Inflammatory macrophage (primary cell): Measurements from ENCODE around the gene THAP10.
"Not testable (repeated sequence)": the region's sequence is repeated elsewhere in the genome, so short reads cannot be mapped to it uniquely, and the experiment has no call there.

Experiments used
- DNase-seq, 2 donors: peaks; one replicate each; pipeline ENCODE4 v3.0.0-alpha.2; 2020 to 2022

The THAP10 gene

DNA sequence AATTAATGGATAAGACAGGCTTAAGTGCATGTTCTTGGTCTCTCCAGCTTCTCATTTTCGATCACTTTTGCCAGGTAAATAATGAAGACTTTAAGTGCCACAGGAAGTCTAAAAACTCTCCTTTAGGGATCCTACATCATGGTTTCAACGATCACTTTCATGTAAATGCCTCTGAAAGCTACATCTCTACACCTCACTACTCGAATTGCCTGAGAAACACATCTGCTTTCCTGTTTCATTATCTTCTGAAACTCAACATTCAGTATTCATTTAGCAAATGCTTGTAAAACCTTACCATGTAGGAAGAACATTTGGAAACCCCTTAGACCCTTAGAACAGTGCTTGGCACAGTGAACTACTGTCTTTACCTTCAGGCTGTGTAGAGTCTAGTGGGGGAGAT, 16.2 kb downstream of the THAP10 start:
- no peak for DNase-seq

DNA sequence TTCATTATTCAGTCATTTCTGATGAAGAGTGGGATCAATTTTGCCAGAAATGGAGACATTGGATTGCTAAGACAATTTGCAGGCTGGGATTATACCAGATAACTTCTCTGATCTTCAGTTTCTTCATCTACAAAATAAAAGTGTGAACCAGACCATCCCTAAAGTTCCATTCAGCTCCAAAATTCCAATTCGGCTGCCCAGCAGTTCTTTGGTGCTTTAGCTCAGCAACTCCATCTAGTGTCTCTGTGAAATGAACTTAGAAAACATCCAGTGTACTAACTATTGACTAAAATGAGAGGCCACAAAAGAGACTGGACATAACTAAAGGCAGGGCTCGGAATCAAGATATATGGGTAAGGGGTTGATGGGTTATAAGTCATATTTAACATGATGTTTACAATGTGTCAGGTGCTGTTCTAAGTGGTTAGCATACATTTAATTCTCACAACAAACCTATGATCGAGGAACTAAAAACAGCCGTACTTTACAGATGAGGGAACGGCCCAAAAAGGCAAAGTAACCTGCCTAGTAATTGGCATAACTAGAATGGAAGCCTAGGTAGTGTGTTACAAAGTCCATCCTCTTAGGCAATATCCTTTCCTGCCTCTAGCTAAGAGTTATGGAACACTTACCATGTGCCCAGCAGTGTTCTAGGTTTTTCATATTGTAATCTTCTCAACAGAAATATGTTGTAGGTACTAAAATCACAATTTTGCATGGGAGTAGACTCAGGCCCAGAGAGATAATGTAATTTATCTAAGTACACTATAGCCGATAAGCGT, 17.0 kb downstream of the THAP10 start:
- DNase-seq = no peak

DNA sequence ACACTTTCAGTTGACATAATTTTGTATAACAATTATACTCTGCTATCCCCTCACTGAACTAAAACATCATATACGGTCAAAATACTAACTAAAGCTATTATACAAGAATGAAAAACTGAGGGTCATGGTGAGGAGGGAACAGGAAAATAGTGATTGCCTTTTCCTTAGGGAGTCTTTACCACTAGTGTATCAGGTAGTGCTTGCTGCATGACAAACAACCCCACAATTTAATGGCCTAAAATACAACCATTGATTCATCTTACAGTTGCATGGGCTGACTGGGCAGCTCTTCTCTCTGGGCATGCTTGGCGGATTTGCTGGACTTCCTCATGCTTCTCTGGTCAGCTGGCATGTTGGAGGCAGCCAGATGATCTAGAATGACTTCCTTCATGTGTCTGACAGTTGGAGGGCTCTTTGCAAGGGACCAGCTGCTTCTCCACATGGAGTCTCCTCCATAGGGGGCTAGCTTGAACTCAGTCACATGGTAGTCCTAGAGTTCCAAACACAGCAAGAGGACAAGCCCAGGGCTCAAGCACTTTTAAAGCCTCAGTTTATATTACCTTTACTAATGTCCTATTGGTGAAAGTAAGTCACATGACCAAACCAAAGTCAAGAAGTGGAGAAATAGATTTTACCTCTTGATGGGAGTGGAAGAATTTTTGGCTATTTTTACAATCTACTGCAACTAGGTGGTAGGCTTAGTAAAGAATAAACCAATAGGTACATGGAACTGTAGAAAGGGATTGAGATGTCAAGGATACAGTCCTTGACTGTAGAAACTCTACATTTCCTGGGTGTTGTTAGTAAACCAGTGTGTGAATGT, 18.8 kb downstream of the THAP10 start:
- DNase-seq = no peak

DNA sequence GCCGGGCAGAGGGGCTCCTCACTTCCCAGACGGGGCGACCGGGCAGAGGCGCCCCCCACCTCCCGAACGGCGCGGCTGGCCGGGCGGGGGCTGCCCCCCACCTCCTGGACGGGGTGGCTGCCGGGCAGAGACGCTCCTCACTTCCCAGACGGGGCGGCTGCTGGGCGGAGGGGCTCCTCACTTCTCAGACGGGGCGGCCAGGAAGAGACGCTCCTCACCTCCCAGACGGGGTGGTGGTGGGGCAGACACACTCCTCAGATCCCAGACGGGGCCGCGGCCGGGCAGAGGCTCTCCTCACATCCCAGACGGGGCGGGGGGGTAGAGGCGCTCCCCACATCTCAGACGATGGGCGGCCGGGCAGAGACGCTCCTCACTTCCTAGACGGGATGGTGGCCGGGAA, 20.7 kb downstream of the THAP10 start:
- DNase-seq = not testable (repeated sequence)

DNA sequence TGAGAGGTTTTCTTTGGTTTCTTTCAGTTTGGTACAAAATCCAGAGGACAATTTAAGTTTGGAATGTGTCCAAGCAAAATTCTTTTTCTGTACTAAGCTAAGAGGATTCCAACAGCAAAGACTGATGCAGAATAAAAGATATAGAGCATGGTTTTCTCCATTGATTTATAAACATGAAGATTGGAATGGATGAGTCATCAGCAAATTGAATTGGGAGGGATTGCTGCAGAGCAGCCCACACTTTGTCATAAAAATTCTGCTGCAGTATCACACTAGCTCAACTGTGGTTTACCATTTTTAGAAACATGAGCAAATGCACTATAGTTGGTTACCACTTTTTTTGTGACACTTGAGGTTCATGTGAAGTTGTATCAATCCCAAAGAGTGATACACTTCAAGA, 22.2 kb downstream of the THAP10 start:
- DNase-seq = no peak

DNA sequence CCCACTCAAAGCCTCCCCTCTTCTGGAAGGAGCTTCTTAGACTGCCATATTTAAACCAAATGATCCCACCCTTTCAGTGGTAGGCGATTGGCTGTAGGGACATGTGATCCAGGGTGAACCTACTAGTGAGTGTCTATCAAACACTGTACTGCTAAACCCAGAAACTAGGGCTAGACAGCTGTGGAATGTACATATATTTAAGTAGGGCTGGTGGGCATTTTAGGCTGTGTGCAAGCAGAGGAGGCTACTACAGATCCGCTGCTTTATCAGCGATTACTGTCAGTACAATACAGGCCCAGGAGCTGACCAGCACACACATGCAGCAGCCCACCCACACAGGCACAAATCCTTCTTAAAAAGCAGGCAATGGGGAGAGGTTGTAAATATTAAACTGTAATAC, 22.9 kb downstream of the THAP10 start:
- DNase-seq = no peak

DNA sequence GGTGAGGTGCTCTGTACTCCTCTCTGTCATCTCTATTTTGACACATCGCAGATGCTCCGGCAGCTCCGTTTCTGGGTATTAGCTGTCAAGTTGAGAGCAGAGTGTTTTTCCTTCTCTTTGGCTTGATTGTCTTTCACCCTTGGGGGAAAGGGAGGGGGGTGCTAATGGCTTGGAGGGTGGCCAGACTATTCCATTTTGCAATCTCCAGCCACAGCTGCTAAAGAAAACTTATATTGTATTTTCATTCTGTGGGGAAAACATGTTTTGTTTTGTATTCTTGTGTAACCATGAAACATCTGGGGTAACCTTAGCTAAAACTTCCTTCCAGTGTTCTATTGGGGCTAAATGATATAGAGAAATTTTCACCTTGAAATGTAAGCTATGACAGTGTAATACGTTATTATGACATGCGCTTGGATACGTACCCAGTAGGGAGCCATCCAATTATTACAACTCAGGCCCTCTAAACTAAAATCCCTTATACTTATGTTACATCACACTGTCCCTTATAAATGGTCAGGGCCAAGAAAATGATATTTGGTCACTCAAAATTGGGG, 24.2 kb downstream of the THAP10 start:
- DNase-seq = no peak

DNA sequence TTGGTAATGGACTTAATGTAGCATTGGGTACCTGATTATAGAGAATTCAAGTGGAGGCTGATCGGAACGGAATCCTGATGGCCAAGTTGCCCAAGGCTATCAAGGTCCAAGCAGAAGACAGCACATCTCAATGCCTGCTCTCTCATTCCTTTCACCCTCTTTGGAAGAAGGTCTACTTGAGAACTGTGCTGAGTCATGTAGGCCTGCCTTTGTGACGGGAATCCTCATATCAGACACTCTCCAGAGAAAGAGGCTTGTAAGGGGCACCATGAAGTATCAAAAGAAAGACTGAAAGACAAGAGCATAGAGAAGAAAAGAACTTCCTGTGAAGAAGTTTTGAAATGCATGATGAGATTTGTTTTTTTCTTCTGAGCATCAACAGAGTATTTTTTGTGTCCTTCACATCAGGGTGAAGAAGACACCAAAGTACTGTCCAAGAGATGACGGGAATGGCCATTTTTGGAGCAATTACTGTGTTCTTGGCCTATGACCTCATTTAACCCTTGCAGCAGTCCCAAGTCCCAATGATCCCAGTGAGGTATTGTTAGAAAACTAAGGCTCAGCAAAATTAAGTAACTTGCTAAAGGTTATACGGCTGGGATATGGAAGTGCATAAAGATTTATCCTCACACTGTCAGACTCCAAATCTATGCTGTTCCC, 25.1 kb downstream of the THAP10 start:
- DNase-seq = no peak

DNA sequence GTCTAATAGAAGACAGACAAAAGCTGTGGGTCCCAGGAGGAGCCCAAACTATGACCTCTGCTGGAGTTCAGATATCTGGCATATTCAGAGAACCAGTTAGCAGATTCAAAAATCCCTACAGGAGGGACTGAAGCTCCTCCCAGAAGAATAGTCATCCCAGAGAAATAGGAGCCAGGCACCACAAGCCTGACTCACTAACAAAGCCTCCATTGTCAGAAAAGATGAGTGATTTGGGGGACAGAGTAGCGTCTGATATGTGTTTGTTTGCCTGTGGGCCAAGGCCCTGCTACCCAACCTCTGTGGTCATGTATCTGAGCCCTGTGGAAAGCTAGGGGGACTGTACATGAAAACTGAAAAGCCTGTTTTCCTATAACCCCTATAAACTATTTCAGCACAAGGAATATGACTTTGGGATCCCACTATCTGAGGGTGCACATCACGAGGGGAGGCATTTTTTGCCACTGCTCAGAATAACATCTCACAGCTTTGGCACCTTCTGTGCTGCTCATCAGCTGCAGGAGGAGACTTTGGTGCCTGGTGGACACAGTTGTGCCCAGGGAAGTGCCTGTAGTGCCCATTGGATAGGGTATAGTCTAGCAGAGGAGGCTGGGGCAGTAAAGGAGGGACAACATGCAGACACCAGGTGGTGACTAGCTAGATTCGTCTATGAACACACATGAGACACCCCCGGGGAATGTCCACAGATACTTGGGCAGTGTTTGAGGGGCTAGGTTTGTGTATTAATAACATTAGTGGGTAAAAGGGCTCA, 28.6 kb downstream of the THAP10 start:
- DNase-seq = no peak

DNA sequence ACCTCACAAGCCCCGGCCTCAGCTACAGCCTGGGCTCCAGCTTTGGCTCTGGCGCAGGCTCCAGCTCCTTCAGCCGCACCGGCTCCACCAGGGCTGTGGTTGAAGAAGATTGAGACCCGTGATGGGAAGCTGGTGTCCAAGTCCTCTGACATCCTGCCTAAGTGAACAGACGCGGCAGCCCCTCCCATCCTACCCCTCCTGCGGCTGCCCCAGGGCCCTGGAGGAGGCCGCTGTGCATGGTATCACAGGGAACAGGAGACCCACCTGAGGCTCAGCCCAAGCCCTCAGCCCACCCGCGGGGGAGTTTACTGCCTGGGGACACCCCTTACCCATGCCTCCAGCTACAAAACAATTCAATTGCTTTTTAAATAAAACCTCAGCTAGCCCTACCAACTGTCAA, 32.2 kb downstream of the THAP10 start:
- DNase-seq = no peak

DNA sequence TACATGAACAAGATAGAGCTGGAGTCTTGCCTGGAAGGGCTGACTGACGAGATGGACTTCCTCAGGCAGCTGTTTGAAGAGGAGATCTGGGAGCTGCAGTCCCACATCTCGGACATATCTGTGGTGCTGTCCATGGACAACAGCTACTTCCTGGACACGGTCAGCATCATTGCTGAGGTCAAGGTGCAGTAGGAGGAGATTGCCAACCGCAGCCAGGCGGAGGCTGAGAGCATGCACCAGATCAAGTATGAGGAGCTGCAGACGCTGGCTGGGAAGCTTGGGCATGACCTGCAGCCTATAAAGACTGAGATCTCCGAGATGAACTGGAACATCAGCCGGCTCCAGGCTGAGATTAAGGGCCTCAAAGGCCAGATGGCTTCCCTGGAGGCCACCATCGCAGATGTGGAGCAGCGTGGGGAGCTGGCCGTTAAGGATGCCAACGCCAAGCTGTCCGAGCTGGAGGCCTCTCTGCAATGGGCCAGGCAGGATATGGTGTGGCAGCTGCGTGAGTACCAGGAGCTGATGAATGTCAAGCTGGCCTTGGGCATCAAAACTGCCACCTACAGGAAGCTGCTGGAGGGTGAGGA, 32.8 kb downstream of the THAP10 start:
- no peak for DNase-seq

DNA sequence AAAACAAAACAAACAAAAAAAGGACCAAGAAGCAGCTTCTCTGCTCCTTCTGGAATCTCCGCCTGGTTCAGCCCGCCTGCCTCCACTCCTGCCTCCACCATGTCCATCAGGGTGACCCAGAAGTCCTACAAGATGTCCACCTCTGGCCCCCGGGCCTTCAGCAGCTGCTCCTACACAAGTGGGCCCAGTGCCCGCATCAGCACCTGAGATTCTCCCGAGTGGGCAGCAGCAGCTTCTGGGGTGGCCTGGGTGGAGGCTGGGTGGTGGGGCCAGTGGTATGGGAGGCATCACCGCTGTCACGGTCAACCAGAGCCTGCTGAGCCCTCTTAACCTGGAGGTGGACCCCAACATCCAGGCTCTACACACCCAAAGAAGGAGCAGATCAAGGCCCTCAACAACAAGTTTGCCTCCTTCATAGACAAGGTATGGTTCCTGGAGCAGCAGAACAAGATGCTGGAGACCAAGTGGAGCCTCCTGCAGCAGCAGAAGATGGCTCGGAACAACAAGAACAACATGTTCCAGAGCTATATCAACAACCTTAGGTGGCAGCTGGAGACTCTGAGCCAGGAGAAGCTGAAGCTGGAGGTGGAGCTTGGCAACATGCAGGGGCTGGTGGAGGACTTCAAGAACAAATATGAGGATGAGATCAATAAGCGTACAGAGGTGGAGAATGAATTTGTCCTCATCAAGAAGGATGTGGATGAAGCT, 33.5 kb downstream of the THAP10 start:
- DNase-seq = not testable (repeated sequence)

DNA sequence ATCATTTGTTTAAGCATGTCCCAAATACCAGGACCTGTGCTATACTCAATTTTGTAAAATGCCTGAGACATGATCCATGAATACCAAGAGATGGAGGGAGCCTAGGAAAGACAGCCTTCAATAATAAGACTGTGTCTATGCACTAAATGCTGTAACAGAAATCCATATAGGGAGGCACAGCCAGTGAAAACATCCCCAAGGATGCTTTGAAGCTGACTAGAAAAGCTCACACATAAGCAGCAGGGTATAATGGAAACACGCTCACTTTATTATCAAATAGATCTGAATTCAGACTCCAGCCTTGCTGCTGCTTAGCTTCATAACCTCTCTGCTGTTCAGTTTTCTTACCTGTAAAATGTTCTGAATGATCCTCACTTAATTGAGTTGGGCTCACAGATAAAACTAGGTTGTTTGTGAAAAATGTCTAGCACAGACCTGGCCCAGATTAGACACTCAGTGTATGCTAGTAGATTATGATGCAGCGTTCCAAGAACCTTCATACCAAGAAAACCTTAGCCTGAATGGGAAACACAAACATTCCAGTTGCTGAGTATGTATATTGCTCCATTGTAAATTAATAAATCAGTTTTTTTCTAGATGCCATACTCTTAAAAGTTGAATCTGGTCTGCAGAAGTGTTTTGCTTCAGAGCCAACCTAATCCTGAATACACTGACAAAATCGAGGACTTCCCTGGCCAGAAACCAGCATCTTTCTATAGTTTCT, 34.5 kb downstream of the THAP10 start:
- no peak for DNase-seq

DNA sequence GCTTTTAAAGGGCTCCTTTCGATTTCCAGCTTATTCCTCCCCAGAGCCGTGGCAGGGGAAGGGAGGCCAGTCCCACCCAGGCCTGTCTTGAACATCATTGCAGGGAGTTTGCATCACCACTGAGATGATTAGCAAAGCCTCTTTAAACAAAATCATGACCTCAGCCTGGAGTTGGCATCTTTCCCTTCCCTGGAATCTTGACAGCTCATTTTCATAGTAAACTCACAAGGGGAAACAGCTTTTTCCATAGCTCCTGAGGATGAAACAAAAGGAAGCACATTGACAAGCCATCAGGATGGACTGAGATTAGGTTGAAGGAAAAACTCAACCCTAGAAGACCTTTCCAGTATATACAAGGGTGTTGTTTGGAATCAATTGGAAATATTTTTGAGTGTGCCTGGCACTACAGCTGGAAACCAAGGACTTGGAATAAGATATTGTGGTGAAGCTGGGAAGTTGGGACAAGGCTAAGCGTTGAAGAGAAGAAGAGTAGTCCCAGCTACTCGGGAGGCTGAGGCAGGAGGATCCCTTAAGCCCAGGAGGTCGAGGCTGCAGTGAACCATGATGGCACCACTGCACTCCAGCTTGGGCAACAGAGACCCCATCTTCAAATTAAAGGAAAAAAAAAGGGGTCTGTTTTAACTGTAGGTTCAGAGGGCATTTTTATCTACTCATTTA, 35.2 kb downstream of the THAP10 start:
- DNase-seq = no peak

DNA sequence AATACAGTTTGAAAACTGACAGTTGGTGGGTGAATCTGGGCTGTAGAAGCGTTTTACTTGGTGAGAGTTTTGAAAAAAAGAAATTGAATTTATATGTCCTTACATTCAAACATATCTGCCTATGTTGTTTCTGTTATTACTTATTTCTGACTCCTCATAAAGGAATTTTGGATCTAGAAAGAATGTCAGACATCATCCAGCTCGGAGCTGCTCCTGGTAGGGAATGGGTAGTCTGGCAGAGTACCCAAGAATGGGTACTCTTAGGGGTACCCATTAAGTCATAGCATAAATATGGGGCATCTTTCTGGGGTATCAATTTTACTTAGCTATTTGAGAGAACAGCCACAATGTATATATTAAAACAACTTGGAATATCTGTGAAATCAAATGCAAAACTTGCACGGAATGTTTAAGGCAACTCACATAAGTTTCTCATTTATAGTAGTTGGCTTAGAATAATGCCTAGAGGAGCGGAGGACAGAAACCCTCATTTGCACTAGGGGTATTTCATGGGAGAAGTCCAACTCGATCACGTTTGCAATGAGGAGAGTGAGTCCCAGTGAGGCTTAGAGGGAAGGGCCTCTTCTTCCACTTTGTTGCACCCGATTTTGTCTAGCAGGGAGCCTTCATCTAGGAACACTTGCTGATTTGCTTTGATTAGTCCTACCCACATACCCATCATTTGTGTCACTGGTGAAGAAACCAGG, 35.9 kb downstream of the THAP10 start:
- no peak for DNase-seq

DNA sequence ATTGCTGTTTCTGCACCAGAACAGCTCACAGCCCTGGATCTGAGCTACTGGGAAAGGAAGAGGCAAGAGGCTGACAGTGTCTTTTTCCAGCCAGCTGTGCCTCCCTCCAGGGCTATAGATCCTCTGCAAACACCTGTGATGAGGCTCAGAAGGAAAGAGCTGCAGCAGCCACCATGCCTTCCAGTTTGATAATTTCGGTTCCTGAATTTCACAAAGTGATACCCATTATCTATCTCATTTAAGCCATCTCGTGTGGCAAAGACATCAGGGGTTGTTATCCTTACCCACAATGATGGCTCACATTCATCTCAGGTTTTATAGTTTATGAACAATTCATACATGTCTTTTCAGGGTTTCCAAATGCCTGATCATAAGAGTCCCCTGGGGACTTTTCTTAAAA, 36.5 kb downstream of the THAP10 start:
- DNase-seq = no peak

DNA sequence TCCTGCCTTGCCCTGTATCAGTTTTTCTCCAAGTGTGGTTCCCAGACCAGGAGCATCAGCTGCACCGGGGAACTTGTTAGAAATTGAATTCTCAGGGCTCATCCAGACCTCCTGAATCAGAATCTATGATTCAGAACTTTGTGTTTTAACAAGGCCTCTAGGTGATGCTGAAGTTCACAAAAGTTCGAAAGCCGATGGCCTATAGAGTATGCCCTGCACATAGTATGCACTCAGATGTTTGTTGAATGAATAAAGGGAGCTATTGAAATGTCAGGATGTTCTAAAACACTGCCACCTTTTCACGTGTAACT, 37.6 kb downstream of the THAP10 start:
- DNase-seq = no peak

DNA sequence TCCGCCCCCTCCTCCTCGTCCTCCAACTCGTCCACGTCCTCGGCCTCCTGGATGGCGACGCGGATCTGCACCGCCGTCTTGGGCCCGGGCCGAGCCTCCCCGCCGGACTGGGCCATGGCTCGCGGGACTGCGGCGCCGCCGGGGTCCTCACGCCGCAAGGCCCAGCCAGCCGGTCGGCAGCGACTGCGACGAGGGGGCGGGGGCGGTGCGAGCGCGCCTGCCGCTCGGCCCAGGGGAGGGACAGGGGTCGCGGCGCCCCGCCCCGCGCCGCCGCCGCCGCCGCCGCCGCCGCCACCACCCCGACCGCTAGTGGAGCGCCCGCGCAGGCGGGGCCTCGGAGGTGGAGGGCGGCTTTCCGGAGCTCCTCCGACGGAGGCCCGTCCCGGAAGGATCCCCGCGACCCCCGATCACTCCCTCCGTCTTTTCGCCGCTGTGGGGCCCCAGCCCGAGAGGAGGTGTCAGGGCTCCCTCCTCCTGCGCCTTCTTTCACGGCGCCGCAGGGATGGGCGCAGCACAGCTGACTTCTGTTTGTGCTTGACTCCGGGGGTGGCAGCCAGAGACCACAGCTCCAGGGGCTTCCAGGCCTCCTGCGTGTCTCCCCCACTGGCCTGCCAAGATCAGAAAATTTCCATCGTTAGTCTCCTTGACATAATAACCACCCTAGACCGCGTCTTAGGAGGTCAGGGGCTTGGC, 38.1 kb downstream of the THAP10 start, which contains the start of gene LARP6:
TSS of gene LARP6 (minus strand) at position 185 of the 693 bp plus-strand sequence. CDS start at position 116, 69 bp downstream.
- no peak for DNase-seq
